Measurements from ENCODE around the gene VPS39.

DNA sequence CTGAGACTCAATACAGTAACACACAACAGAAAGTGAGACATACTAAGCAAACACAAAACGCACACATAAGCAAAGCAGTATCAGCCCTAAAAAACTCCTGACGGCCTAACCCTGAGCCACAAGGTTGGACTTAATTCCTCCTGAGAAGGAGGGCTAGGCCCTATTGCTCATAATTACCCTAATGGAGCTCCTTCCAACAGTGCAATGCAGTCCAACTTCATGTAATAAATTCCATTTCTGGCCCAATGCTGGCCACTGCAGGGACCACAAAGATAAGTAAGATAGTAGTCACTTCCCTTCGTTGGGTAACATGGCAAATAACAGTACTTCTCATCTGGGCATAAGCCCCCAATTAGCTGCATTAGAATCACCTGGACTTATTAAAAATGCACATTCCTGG, 4.2 kb downstream of the VPS39 start:
- no peak for TF ChIP-seq ZNF707 (tag by site-specific recombination; IDR thresholded peaks at IDR 0.05)
- TF ChIP-seq CTCF (tag by site-specific recombination; IDR thresholded peaks at IDR 0.05), result no peak
- TF ChIP-seq MZF1 (tag by site-specific recombination; IDR thresholded peaks at IDR 0.05; ENCODE audit: borderline replicate concordance), result no peak
- no peak for TF ChIP-seq ZBTB1 (tag by site-specific recombination; IDR thresholded peaks at IDR 0.05)
- no peak for TF ChIP-seq ZNF426 (tag by site-specific recombination; IDR thresholded peaks at IDR 0.05)
- no peak for TF ChIP-seq ZNF701 (tag by site-specific recombination; IDR thresholded peaks at IDR 0.05)
- TF ChIP-seq ZNF140 (tag by site-specific recombination; IDR thresholded peaks at IDR 0.05), result no peak
